ENCODE data around the gene HK2.

The HK2 gene

DNA sequence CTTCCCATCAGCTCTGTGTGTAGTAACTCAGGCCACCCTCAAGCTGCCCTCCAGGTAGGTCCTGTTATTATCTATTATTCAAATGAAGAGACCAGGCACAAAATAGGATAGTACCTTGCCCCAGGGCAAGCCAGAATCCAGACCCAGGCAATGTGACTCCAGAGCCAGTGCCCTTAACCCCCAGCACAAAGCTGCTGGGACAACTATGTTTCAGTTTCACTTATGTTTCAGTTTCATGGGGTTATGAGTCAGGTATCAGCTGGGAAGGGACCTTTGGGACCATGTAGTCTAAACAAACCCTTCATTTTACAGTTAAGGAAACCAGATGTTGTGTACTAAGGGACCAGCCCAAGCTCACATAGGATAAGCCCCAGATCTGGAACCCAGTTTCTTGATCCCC, 10.0 kb downstream of the HK2 start:
- Histone ChIP-seq H2BK12ac (ENCODE audit: low read length in 2 of 2) (peak overlapping the region; percentile 51 to 85), H3K18ac (ENCODE audit: low read depth in 1 of 2, low read length in 2 of 2) (peak overlapping the region; percentile 88 to 92), H3K4ac (ENCODE audit: low read depth in 1 of 2, low read length in 2 of 2) (peak overlapping the region; percentile 57 to 97)

DNA sequence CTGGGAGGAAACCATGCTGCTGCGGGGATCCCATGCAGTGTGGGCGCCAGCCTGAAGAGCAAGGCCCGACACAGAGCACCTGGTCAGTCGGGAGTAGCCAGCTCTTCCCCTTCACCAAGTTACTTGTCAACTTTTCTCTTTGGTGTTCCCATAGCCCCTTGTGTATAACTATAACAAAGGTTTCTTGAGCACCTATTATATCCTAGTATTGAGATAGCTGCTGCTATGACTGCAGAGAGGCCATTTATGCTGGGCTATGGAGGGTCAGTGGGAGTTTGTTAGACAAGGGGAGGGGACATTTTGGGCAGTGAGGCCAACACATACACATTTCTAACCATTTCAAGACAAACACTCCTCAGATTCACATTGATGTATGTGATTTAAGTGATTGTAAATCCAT, 10.8 kb downstream of the HK2 start:
- Histone ChIP-seq H2AK5ac (ENCODE audit: low read length, severe bottlenecking) (peak overlapping the region; percentile 40), H3K36me3 (ENCODE audit: control insufficient read depth in 1 of 2, insufficient read depth in 2 of 2, low read depth in 1 of 2, low read length in 2 of 2) (peaks cover 0 to 17% of the 10 kb centered on the region in 2 experiments)
- 97% methylated on average over 4 of the region's 4 CpGs for WGBS

More for the DNA sequence above, 10.0 kb downstream of the HK2 start:
- Histone ChIP-seq H3K79me1 (replicated peaks; ENCODE audit: low read length, poor library complexity, severe bottlenecking) (peaks cover 2% of the 10 kb centered on the region), H3K36me3 (ENCODE audit: control insufficient read depth in 1 of 2, insufficient read depth in 2 of 2, low read depth in 1 of 2, low read length in 2 of 2) (peaks cover 0 to 17% of the 10 kb centered on the region in 2 experiments), H3K9me3 (ENCODE audit: control insufficient read depth, low read length) (no peaks in the 10 kb centered on the region), H3K27me3 (ENCODE audit: control insufficient read depth in 1 of 2, insufficient read depth in 1 of 2, low read length in 2 of 2) (no peaks in the 10 kb centered on the region), H4K91ac (ENCODE audit: low read length) (peak overlapping the region; percentile 92), H3K27ac (ENCODE audit: low read length, poor library complexity, severe bottlenecking) (peak overlapping the region; percentile 31), H3K4me1 (ENCODE audit: control insufficient read depth, insufficient read depth, low read depth, low read length) (peaks cover 22% of the 10 kb centered on the region), H2AK5ac (ENCODE audit: low read length, severe bottlenecking) (peak overlapping the region; percentile 57), H3K4me3 (ENCODE audit: insufficient read depth in 1 of 2, low read depth in 1 of 2, low read length in 2 of 2) (peak overlapping the region in 1 of 2 experiments; percentile 55), H3K23ac (ENCODE audit: low read length in 2 of 2) (no peak overlapping the region), H2BK5ac (ENCODE audit: low read depth, low read length, poor library complexity, severe bottlenecking) (no peak overlapping the region), H3K9ac (ENCODE audit: low read length) (peak overlapping the region; percentile 84), H3K14ac (ENCODE audit: low read length in 2 of 2) (no peak overlapping the region), H2BK120ac (ENCODE audit: low read depth, low read length) (peak overlapping the region; percentile 12), H2BK15ac (ENCODE audit: low read depth, poor library complexity, severe bottlenecking) (no peak overlapping the region), H2AFZ (ENCODE audit: low read depth, low read length) (no peak overlapping the region), H4K8ac (ENCODE audit: low read length) (peak overlapping the region; percentile 96), H3K4me2 (ENCODE audit: low read length, poor library complexity, severe bottlenecking) (no peak overlapping the region)
- DNase-seq, result peak; percentile 96

DNA sequence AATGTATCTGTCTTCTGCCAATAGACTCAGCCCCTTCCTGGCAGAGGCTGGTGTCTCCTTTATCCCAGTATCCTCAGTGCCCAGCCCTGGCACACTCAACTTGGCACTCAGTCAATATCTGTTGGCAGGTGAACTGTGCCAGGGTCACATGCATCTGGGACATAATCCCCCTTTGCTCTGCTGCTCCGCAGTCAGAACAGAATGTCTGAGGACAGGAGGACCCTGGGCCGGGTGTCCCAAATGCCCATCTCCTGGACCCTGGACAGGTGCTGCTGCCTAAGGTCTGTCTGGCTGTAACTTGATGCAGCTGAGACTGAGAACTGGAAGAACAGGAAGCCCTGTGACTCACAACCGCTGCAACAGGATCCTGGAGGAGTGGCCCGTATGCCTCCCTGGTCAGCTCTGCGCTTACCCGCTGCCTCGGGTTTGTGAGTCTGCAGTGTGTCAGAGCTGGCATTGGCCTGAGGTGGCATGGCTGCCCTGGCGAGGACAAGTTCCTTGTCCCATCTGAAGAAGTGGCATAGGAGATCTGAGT, 11.4 kb downstream of the HK2 start:
- no peak overlapping the region for H2AK5ac ChIP-seq (ENCODE audit: low read length, severe bottlenecking)
- H2BK5ac ChIP-seq (ENCODE audit: low read depth, low read length, poor library complexity, severe bottlenecking), result no peak overlapping the region
- H2BK12ac ChIP-seq (ENCODE audit: low read length in 2 of 2), result peak overlapping the region; percentile 80 to 96
- no peaks in the 10 kb centered on the region for H3K9me3 ChIP-seq (ENCODE audit: control insufficient read depth, low read length)
- H2BK120ac ChIP-seq (ENCODE audit: low read depth, low read length), result no peak overlapping the region
- H3K4me2 ChIP-seq (ENCODE audit: low read length, poor library complexity, severe bottlenecking), result no peak overlapping the region
- peak; percentile 91 for DNase-seq
- peak overlapping the region; percentile 62 to 89 for H3K4ac ChIP-seq (ENCODE audit: low read depth in 1 of 2, low read length in 2 of 2)
- H2BK15ac ChIP-seq (ENCODE audit: low read depth, poor library complexity, severe bottlenecking), result no peak overlapping the region
- H3K4me1 ChIP-seq (ENCODE audit: control insufficient read depth, insufficient read depth, low read depth, low read length), result peaks cover 22% of the 10 kb centered on the region
- H2AFZ ChIP-seq (ENCODE audit: low read depth, low read length), result peak overlapping the region; percentile 53
- H3K14ac ChIP-seq (ENCODE audit: low read length in 2 of 2), result peak overlapping the region in 1 of 2 experiments; percentile 18
- H3K9ac ChIP-seq (ENCODE audit: low read length), result peak overlapping the region; percentile 84
- peaks cover 2% of the 10 kb centered on the region for H3K79me1 ChIP-seq (replicated peaks; ENCODE audit: low read length, poor library complexity, severe bottlenecking)
- peak overlapping the region; percentile 40 to 95 for H3K18ac ChIP-seq (ENCODE audit: low read depth in 1 of 2, low read length in 2 of 2)
- H4K91ac ChIP-seq (ENCODE audit: low read length), result peak overlapping the region; percentile 78
- H3K27ac ChIP-seq (ENCODE audit: low read length, poor library complexity, severe bottlenecking), result peak overlapping the region; percentile 59
- peak overlapping the region in 1 of 2 experiments; percentile 43 for H3K4me3 ChIP-seq (ENCODE audit: insufficient read depth in 1 of 2, low read depth in 1 of 2, low read length in 2 of 2)
- peak overlapping the region in 1 of 2 experiments; percentile 26 for H3K23ac ChIP-seq (ENCODE audit: low read length in 2 of 2)
- no peaks in the 10 kb centered on the region for H3K27me3 ChIP-seq (ENCODE audit: control insufficient read depth in 1 of 2, insufficient read depth in 1 of 2, low read length in 2 of 2)
- H3K36me3 ChIP-seq (ENCODE audit: control insufficient read depth in 1 of 2, insufficient read depth in 2 of 2, low read depth in 1 of 2, low read length in 2 of 2), result peaks cover 0 to 17% of the 10 kb centered on the region in 2 experiments
- peak overlapping the region; percentile 86 for H4K8ac ChIP-seq (ENCODE audit: low read length)
- 17% methylated on average over 8 of the region's 8 CpGs for WGBS

More for the DNA sequence above, 10.8 kb downstream of the HK2 start:
- peaks cover 2% of the 10 kb centered on the region for H3K79me1 ChIP-seq (replicated peaks; ENCODE audit: low read length, poor library complexity, severe bottlenecking)
- H4K8ac ChIP-seq (ENCODE audit: low read length), result peak overlapping the region; percentile 66
- H2BK15ac ChIP-seq (ENCODE audit: low read depth, poor library complexity, severe bottlenecking), result peak overlapping the region; percentile 98
- H3K4me1 ChIP-seq (ENCODE audit: control insufficient read depth, insufficient read depth, low read depth, low read length), result peaks cover 22% of the 10 kb centered on the region
- H2BK5ac ChIP-seq (ENCODE audit: low read depth, low read length, poor library complexity, severe bottlenecking), result no peak overlapping the region
- no peak overlapping the region for H3K4me2 ChIP-seq (ENCODE audit: low read length, poor library complexity, severe bottlenecking)
- H3K9ac ChIP-seq (ENCODE audit: low read length), result peak overlapping the region; percentile 84
- peak overlapping the region in 1 of 2 experiments; percentile 34 for H3K4me3 ChIP-seq (ENCODE audit: insufficient read depth in 1 of 2, low read depth in 1 of 2, low read length in 2 of 2)
- DNase-seq, result no peak
- H2BK120ac ChIP-seq (ENCODE audit: low read depth, low read length), result peak overlapping the region; percentile 22
- no peaks in the 10 kb centered on the region for H3K9me3 ChIP-seq (ENCODE audit: control insufficient read depth, low read length)
- peak overlapping the region; percentile 95 for H4K91ac ChIP-seq (ENCODE audit: low read length)
- H3K4ac ChIP-seq (ENCODE audit: low read depth in 1 of 2, low read length in 2 of 2), result peak overlapping the region; percentile 92 to 95
- no peak overlapping the region for H3K27ac ChIP-seq (ENCODE audit: low read length, poor library complexity, severe bottlenecking)
- H2BK12ac ChIP-seq (ENCODE audit: low read length in 2 of 2), result peak overlapping the region; percentile 42 to 91
- H3K27me3 ChIP-seq (ENCODE audit: control insufficient read depth in 1 of 2, insufficient read depth in 1 of 2, low read length in 2 of 2), result no peaks in the 10 kb centered on the region
- peak overlapping the region; percentile 87 to 97 for H3K18ac ChIP-seq (ENCODE audit: low read depth in 1 of 2, low read length in 2 of 2)
- peak overlapping the region in 1 of 2 experiments; percentile 63 for H3K23ac ChIP-seq (ENCODE audit: low read length in 2 of 2)
- H2AFZ ChIP-seq (ENCODE audit: low read depth, low read length), result no peak overlapping the region
- peak overlapping the region in 1 of 2 experiments; percentile 78 for H3K14ac ChIP-seq (ENCODE audit: low read length in 2 of 2)

DNA sequence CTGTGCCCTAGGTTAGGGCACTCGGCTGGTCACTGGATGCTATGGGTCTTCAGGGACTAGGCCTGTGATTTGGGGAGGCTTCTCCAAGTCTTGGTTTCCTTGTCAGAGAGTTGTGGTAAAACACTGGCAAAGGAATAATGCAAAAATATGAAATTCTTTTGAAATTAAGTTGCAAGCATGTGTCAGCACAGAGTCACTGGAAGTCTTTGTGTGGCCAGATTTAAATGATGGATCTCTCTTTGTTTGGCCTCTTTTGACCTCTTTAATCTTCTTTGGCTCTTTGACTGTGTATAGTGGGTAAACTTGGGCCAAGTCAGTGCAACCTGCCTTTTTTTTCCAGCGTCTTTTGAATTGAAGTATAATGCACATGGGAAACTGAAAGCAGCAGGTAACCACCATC, 12.1 kb downstream of the HK2 start:
- 94% methylated on average over 2 of the region's 2 CpGs for WGBS

More for the DNA sequence above, 12.1 kb downstream of the HK2 start:
- H2BK120ac ChIP-seq (ENCODE audit: low read depth, low read length), result no peak overlapping the region
- H3K23ac ChIP-seq (ENCODE audit: low read length in 2 of 2), result no peak overlapping the region
- H2BK15ac ChIP-seq (ENCODE audit: low read depth, poor library complexity, severe bottlenecking), result no peak overlapping the region
- H3K36me3 ChIP-seq (ENCODE audit: control insufficient read depth in 1 of 2, insufficient read depth in 2 of 2, low read depth in 1 of 2, low read length in 2 of 2), result peaks cover 0 to 15% of the 10 kb centered on the region in 2 experiments
- H3K9ac ChIP-seq (ENCODE audit: low read length), result peak overlapping the region; percentile 84
- H3K27me3 ChIP-seq (ENCODE audit: control insufficient read depth in 1 of 2, insufficient read depth in 1 of 2, low read length in 2 of 2), result no peaks in the 10 kb centered on the region
- H3K4ac ChIP-seq (ENCODE audit: low read depth in 1 of 2, low read length in 2 of 2), result peak overlapping the region in 1 of 2 experiments; percentile 89
- H3K79me1 ChIP-seq (replicated peaks; ENCODE audit: low read length, poor library complexity, severe bottlenecking), result peaks cover 2% of the 10 kb centered on the region
- H3K27ac ChIP-seq (ENCODE audit: low read length, poor library complexity, severe bottlenecking), result peak overlapping the region; percentile 59
- DNase-seq, result no peak
- no peak overlapping the region for H2AFZ ChIP-seq (ENCODE audit: low read depth, low read length)
- peak overlapping the region in 1 of 2 experiments; percentile 43 for H3K4me3 ChIP-seq (ENCODE audit: insufficient read depth in 1 of 2, low read depth in 1 of 2, low read length in 2 of 2)
- no peak overlapping the region for H2BK5ac ChIP-seq (ENCODE audit: low read depth, low read length, poor library complexity, severe bottlenecking)
- H3K18ac ChIP-seq (ENCODE audit: low read depth in 1 of 2, low read length in 2 of 2), result peak overlapping the region in 1 of 2 experiments; percentile 83
- no peak overlapping the region for H4K8ac ChIP-seq (ENCODE audit: low read length)
- no peak overlapping the region for H3K4me2 ChIP-seq (ENCODE audit: low read length, poor library complexity, severe bottlenecking)
- H2AK5ac ChIP-seq (ENCODE audit: low read length, severe bottlenecking), result no peak overlapping the region
- H3K4me1 ChIP-seq (ENCODE audit: control insufficient read depth, insufficient read depth, low read depth, low read length), result peaks cover 22% of the 10 kb centered on the region
- no peak overlapping the region for H4K91ac ChIP-seq (ENCODE audit: low read length)
- H3K14ac ChIP-seq (ENCODE audit: low read length in 2 of 2), result no peak overlapping the region
- no peaks in the 10 kb centered on the region for H3K9me3 ChIP-seq (ENCODE audit: control insufficient read depth, low read length)
- no peak overlapping the region for H2BK12ac ChIP-seq (ENCODE audit: low read length in 2 of 2)
